HepG2 (cell line): ENCODE results near the gene GFRA1. TPM values are rescaled to one million over a fixed set of nuclear protein-coding genes. Genes with fewer than 3 reads are reported as not detected.

Source experiments
- ATAC-seq: fragments of 200-7000 bp; cut with Tn5 transposase; 3 replicates; pipeline ENCODE4 v1.9.1; 2020; ENCODE audit warnings: mild to moderate bottlenecking, moderate library complexity
- BruUV-seq: library from RNA; stranded (reverse); fragments of 400-500 nt; replicated peaks from 2 replicates; lab custom pipeline; 2021; lab: Mats Ljungman, UMichigan
- CTCF ChIA-PET: fragments of 300-600 bp; formaldehyde crosslinking; extraction: SDS; loops from one replicate; lab custom pipeline; 2021; ENCODE audit warnings: low total read pairs, inconsistent platforms, low intra/inter-chr PET ratio; lab: Yijun Ruan, JAX
- POLR2A ChIA-PET: fragments of 350-600 bp; sonication (Branson Sonifier 250); formaldehyde crosslinking; loops from one replicate; lab custom pipeline; 2020; ENCODE audit warnings: antibody characterized with exemption, inconsistent platforms; lab: Yijun Ruan, JAX
- DNase-seq: peaks from one replicate; pipeline ENCODE4 v3.0.0-alpha.2; 2015; ENCODE audit warnings: low spot score
- FAIRE-seq: peaks from 3 replicates; lab custom pipeline; 2011; peaks lifted over from hg19 to GRCh38; lab: Jason Lieb, UNC
- H2AFZ ChIP-seq: one replicate; pipeline ENCODE4 v1.6.1; 2011; ENCODE audit warnings: low read length, inconsistent platforms
- H3K27ac ChIP-seq: fragments of 300-600 bp; 3 replicates; pipeline ENCODE4 v1.8.0; 2011; ENCODE audit warnings: mixed run types, mild to moderate bottlenecking, mixed read lengths, low read length, inconsistent platforms; ENCODE audit not compliant: insufficient read depth; ENCODE audit errors: extremely low read length
- H3K27me3 ChIP-seq, 2 experiments: fragments of 200-600 bp in 1 of 2; 2 replicates in 1 of 2; 3 replicates in 1 of 2; pipeline versions ENCODE4 v1.6.0 to v1.8.0; 2011; ENCODE audit warnings: low read length in 2 of 2, mild to moderate bottlenecking in 2 of 2, moderate library complexity in 2 of 2, inconsistent platforms in 1 of 2; ENCODE audit not compliant: insufficient read depth in 2 of 2, control insufficient read depth in 1 of 2
- H3K36me3 ChIP-seq, 2 experiments: fragments of 200-600 bp in 1 of 2; replicated peaks in 1 of 2; 2 replicates in 1 of 2; 3 replicates in 1 of 2; pipeline versions ENCODE4 v1.5.1 to v1.8.0; 2011; ENCODE audit warnings: low read length in 2 of 2, inconsistent platforms in 1 of 2; ENCODE audit not compliant: insufficient read depth in 2 of 2, control insufficient read depth in 1 of 2
- H3K4me1 ChIP-seq: 2 replicates; pipeline ENCODE4 v1.5.1; 2012; ENCODE audit warnings: low read length, inconsistent platforms; ENCODE audit not compliant: insufficient read depth
- H3K4me2 ChIP-seq: 2 replicates; pipeline ENCODE4 v1.6.0; 2011; ENCODE audit warnings: low read depth, low read length, inconsistent platforms
- H3K4me3 ChIP-seq, 3 experiments: fragments of 200-600 bp in 1 of 3; sonication (generic), shearing (Covaris generic) in 1 of 3; replicated peaks in 1 of 3; 2 replicates each; pipeline ENCODE4 v1.5.1; 2011 to 2016; ENCODE audit warnings: low read length in 3 of 3, inconsistent platforms in 2 of 3, low read depth in 2 of 3, mild to moderate bottlenecking in 2 of 3, control low read depth in 1 of 3, mixed read lengths in 1 of 3; ENCODE audit not compliant: insufficient read depth in 1 of 3
- H3K79me2 ChIP-seq: one replicate; pipeline ENCODE4 v1.6.1; 2011; ENCODE audit warnings: low read length, inconsistent platforms; ENCODE audit not compliant: insufficient read depth
- H3K9ac ChIP-seq: 2 replicates; pipeline ENCODE4 v1.6.0; 2011; ENCODE audit warnings: mild to moderate bottlenecking, low read depth, low read length, inconsistent platforms; ENCODE audit not compliant: insufficient read depth
- H3K9me3 ChIP-seq: 2 replicates; pipeline ENCODE4 v1.5.1; 2012; ENCODE audit warnings: mild to moderate bottlenecking, low read length
- H4K20me1 ChIP-seq: 2 replicates; pipeline ENCODE4 v1.6.0; 2011; ENCODE audit warnings: inconsistent platforms, mild to moderate bottlenecking, low read length, moderate library complexity; ENCODE audit not compliant: insufficient read depth
- AKAP8 ChIP-seq: sonication (generic); formaldehyde crosslinking; IDR thresholded peaks from 2 replicates; pipeline ENCODE4 v1.5.1; 2020; ENCODE audit warnings: mild to moderate bottlenecking, missing genetic modification reagents
- HDAC2 ChIP-seq: sonication (generic); formaldehyde crosslinking; IDR thresholded peaks from 2 replicates; pipeline ENCODE4 v1.4.0; 2020; ENCODE audit warnings: missing genetic modification reagents
- MTA3 ChIP-seq: sonication (generic); formaldehyde crosslinking; IDR thresholded peaks from 2 replicates; pipeline ENCODE4 v1.4.0; 2020; ENCODE audit warnings: missing genetic modification reagents
- REPIN1 ChIP-seq: sonication (generic); formaldehyde crosslinking; IDR thresholded peaks from 2 replicates; pipeline ENCODE4 v1.8.0; 2022; ENCODE audit warnings: missing genetic modification reagents, low read depth, mild to moderate bottlenecking, borderline replicate concordance
- RNF219 ChIP-seq: sonication (generic); formaldehyde crosslinking; IDR thresholded peaks from 2 replicates; pipeline ENCODE4 v1.5.0; 2020; ENCODE audit warnings: mild to moderate bottlenecking, missing genetic modification reagents
- RXRB ChIP-seq: IDR thresholded peaks from 2 replicates; pipeline ENCODE4 v1.6.1; 2016; ENCODE audit warnings: borderline replicate concordance, missing genetic modification reagents, missing compliant biosample characterization
- SOX13 ChIP-seq, 3 experiments: fragments of 450-650 bp in 1 of 3; sonication (generic) in 1 of 3; formaldehyde crosslinking in 1 of 3; IDR thresholded peaks in 2 of 3; conservative IDR thresholded peaks in 1 of 3; 2 replicates each; pipeline versions ENCODE4 v1.5.0 to v1.6.1; 2016 to 2020; ENCODE audit warnings: antibody characterized with exemption in 1 of 3, mild to moderate bottlenecking in 1 of 3, missing compliant biosample characterization in 1 of 3, missing genetic modification reagents in 1 of 3, moderate library complexity in 1 of 3
- ZBTB42 ChIP-seq: sonication (generic); formaldehyde crosslinking; IDR thresholded peaks from 2 replicates; pipeline ENCODE4 v1.5.0; 2020; ENCODE audit warnings: mild to moderate bottlenecking, missing genetic modification reagents
- ZNF160 ChIP-seq: sonication (generic); formaldehyde crosslinking; IDR thresholded peaks from 2 replicates; pipeline ENCODE4 v1.8.0; 2022; ENCODE audit warnings: mild to moderate bottlenecking, inconsistent platforms, missing genetic modification reagents
- ZNF224 ChIP-seq: sonication (generic); formaldehyde crosslinking; IDR thresholded peaks from 2 replicates; pipeline ENCODE4 v1.5.0; 2020; ENCODE audit warnings: mild to moderate bottlenecking, missing genetic modification reagents
- ZNF230 ChIP-seq: sonication (generic); formaldehyde crosslinking; IDR thresholded peaks from 2 replicates; pipeline ENCODE4 v1.4.0; 2020; ENCODE audit warnings: mild to moderate bottlenecking, missing genetic modification reagents
- ZNF296 ChIP-seq: sonication (generic); formaldehyde crosslinking; conservative IDR thresholded peaks from 2 replicates; pipeline ENCODE4 v1.5.0; 2020; ENCODE audit warnings: mild to moderate bottlenecking, missing genetic modification reagents
- ZNF512B ChIP-seq: sonication (generic); formaldehyde crosslinking; IDR thresholded peaks from 2 replicates; pipeline ENCODE4 v1.5.1; 2020; ENCODE audit warnings: missing genetic modification reagents, mild to moderate bottlenecking, borderline replicate concordance
- ZNF547 ChIP-seq: sonication (generic); formaldehyde crosslinking; IDR thresholded peaks from 2 replicates; pipeline ENCODE4 v1.5.1; 2020; ENCODE audit warnings: mild to moderate bottlenecking, missing genetic modification reagents
- ZNF607 ChIP-seq: sonication (generic); formaldehyde crosslinking; IDR thresholded peaks from 2 replicates; pipeline ENCODE4 v1.5.1; 2020; ENCODE audit warnings: missing genetic modification reagents, mild to moderate bottlenecking, borderline replicate concordance
- ZNF747 ChIP-seq: sonication (generic); formaldehyde crosslinking; IDR thresholded peaks from 2 replicates; pipeline ENCODE4 v1.8.1; 2023; ENCODE audit warnings: missing genetic modification reagents, mild to moderate bottlenecking, borderline replicate concordance
- WGBS: methylation state at CpG from one replicate; pipeline ENCODE4 v1.1.6; 2017; ENCODE audit warnings: low lambda C conversion rate; 5-methylcytosine and 5-hydroxymethylcytosine counted together
- in situ Hi-C: cut with HindIII; loops from 2 replicates; pipeline ENCODE4 v1.10.0; 2017; ENCODE audit warnings: low pct_unique_long_range_greater_than_20kb; ENCODE audit not compliant: extremely low pct_ligation_motif_present
- intact Hi-C: fragments of 100-400 bp; cut with micrococcal nuclease; formaldehyde crosslinking; loops from one replicate; pipeline ENCODE4 v1.10.0; 2022; ENCODE audit not compliant: unreplicated experiment
- polyA plus RNA-seq, 8 experiments: library from polyadenylated mRNA; depleted of rRNA in 3 of 8; stranded (reverse) in 7 of 8; unstranded in 1 of 8; fragments of >200 nt; fragmentation: Illumina TruSeq in 4 of 8; extraction: Trizol in 4 of 8; gene quantifications; 2 replicates each; pipeline versions ENCODE4 v1.2.1 to v1.2.3, GENCODE V29; 2011 to 2016; ENCODE audit warnings: low read depth in 4 of 8, missing spikeins in 1 of 8, mixed read lengths in 1 of 8; ENCODE audit not compliant: insufficient read depth in 1 of 8
- total RNA-seq, 5 experiments: library from RNA; depleted of rRNA; stranded (reverse); fragments of >200 nt; fragmentation: Illumina TruSeq; extraction: Trizol; gene quantifications; 2 replicates each; pipeline ENCODE4 v1.2.3, GENCODE V29; 2016; ENCODE audit warnings: low read depth in 1 of 5
- TF ChIP-seq, protein P1 (sequence below): IDR thresholded peaks from 2 replicates; pipeline ENCODE4 v1.6.1; 2012; ENCODE audit warnings: low read length, improper control_type of control experiment

The GFRA1 gene
- total and polyA plus RNA-seq, 2 of the 13 experiments (the other 11 are each of a cell fraction or from before 2014, with no cell fraction given): not detected

DNA sequence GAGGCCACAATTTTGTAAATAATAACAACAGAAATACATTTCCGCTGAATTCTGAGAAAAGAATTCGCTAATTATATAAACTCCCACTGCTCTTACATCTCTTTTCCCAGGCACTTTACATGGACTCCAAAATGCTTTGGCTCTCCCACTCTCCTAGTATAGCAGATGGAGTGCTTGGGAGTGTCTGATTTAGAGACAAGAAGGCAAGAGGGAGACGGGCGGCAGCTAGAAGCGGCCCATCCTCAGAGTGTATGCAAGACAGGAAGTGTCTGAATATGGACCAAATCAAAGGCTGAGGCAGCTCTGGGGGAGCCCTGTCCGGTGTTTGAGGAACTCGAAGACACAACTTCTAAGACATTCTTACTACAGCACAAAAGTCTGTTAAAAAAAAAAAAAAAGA, 212.1 kb downstream of the GFRA1 start:
- FAIRE-seq (no peak), ATAC-seq (no peak), DNase-seq (no peak)
- H2AFZ ChIP-seq: no peak overlapping the region
- H4K20me1 ChIP-seq: no peaks in the 10 kb centered on the region
- H3K9ac ChIP-seq: no peak overlapping the region
- no peaks in the 10 kb centered on the region for H3K27me3 ChIP-seq
- no peak overlapping the region for H3K4me3 ChIP-seq
- POLR2A ChIA-PET: no interaction called here
- peaks cover 39% of the 10 kb centered on the region for H3K4me1 ChIP-seq
- in situ Hi-C loops: no loop called here
- TF ChIP-seq, protein P1, sequence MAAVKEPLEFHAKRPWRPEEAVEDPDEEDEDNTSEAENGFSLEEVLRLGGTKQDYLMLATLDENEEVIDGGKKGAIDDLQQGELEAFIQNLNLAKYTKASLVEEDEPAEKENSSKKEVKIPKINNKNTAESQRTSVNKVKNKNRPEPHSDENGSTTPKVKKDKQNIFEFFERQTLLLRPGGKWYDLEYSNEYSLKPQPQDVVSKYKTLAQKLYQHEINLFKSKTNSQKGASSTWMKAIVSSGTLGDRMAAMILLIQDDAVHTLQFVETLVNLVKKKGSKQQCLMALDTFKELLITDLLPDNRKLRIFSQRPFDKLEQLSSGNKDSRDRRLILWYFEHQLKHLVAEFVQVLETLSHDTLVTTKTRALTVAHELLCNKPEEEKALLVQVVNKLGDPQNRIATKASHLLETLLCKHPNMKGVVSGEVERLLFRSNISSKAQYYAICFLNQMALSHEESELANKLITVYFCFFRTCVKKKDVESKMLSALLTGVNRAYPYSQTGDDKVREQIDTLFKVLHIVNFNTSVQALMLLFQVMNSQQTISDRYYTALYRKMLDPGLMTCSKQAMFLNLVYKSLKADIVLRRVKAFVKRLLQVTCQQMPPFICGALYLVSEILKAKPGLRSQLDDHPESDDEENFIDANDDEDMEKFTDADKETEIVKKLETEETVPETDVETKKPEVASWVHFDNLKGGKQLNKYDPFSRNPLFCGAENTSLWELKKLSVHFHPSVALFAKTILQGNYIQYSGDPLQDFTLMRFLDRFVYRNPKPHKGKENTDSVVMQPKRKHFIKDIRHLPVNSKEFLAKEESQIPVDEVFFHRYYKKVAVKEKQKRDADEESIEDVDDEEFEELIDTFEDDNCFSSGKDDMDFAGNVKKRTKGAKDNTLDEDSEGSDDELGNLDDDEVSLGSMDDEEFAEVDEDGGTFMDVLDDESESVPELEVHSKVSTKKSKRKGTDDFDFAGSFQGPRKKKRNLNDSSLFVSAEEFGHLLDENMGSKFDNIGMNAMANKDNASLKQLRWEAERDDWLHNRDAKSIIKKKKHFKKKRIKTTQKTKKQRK: no peak
- TF ChIP-seq ZNF224 (CRISPR knock-in tag): no peak
- TF ChIP-seq MTA3 (CRISPR knock-in tag): no peak
- no peak for TF ChIP-seq REPIN1 (CRISPR knock-in tag)
- no peak for TF ChIP-seq ZNF296 (CRISPR knock-in tag)
- no peak for TF ChIP-seq ZNF230 (CRISPR knock-in tag)
- TF ChIP-seq ZNF607 (CRISPR knock-in tag): no peak
- no peak for TF ChIP-seq AKAP8 (CRISPR knock-in tag)
- no peak for TF ChIP-seq ZNF747 (CRISPR knock-in tag)
- no peak for TF ChIP-seq RXRB (CRISPR knock-in tag)
- TF ChIP-seq RNF219 (CRISPR knock-in tag): no peak
- TF ChIP-seq SOX13 (IDR thresholded peaks at IDR 0.05): no peak
- TF ChIP-seq SOX13 (CRISPR knock-in tag; conservative IDR thresholded peaks at IDR 0.05 in 1 of 2, IDR thresholded peaks at IDR 0.05 in 1 of 2): no peak
- no peak for TF ChIP-seq ZBTB42
- no peak for TF ChIP-seq ZNF547 (CRISPR knock-in tag)
- TF ChIP-seq ZNF160 (CRISPR knock-in tag): no peak
- TF ChIP-seq ZNF512B (CRISPR knock-in tag): no peak
- TF ChIP-seq HDAC2 (CRISPR knock-in tag): no peak
- no peaks in the 10 kb centered on the region for H3K9me3 ChIP-seq
- no peak overlapping the region for H3K4me2 ChIP-seq
- CTCF ChIA-PET: no interaction called here
- H3K79me2 ChIP-seq: no peaks in the 10 kb centered on the region
- no peak overlapping the region for H3K27ac ChIP-seq
- WGBS: 65% methylated on average over 7 of the region's 7 CpGs
- no TSS peak for BruUV-seq
- intact Hi-C loops: no loop called here
- no peaks in the 10 kb centered on the region for H3K36me3 ChIP-seq
